HEK293 (cell line): ENCODE data around the gene EGR4.

ENCODE experiments used
- CTCF ChIA-PET: fragments of 350-600 bp; formaldehyde crosslinking; extraction: SDS; loops from one replicate; lab custom pipeline; 2021; ENCODE audit warnings: antibody characterized with exemption; lab: Yijun Ruan, JAX
- POLR2A ChIA-PET: fragments of 300-600 bp; formaldehyde crosslinking; extraction: SDS; loops from one replicate; lab custom pipeline; 2020; ENCODE audit warnings: antibody characterized with exemption, inconsistent platforms; lab: Yijun Ruan, JAX
- H3K27ac ChIP-seq: fragments of 200-500 bp; sonication (Bioruptor generic); 2 replicates; pipeline ENCODE4 v1.5.1; 2014; ENCODE audit warnings: low read depth, low read length, control low read depth, inconsistent platforms; ENCODE audit errors: extremely low read depth
- H3K36me3 ChIP-seq, 2 experiments: fragments of 200-500 bp in 1 of 2; sonication (Bioruptor generic) in 1 of 2; 1 replicate in 1 of 2; 2 replicates in 1 of 2; pipeline ENCODE4 v1.5.1; 2014 to 2017; ENCODE audit warnings: inconsistent platforms in 2 of 2, low read length in 2 of 2; ENCODE audit not compliant: control insufficient read depth in 2 of 2, insufficient read depth in 1 of 2
- H3K4me1 ChIP-seq: fragments of 200-500 bp; sonication (Bioruptor generic); 2 replicates; pipeline ENCODE4 v1.5.1; 2014; ENCODE audit warnings: mild to moderate bottlenecking, low read length, inconsistent platforms; ENCODE audit not compliant: control insufficient read depth, insufficient read depth
- H3K4me3 ChIP-seq: 2 replicates; pipeline ENCODE4 v1.5.1; 2011; ENCODE audit warnings: low read depth, mild to moderate bottlenecking, control low read depth, low read length, moderate library complexity
- H3K9me3 ChIP-seq: fragments of 200-500 bp; sonication (Bioruptor generic); 2 replicates; pipeline ENCODE4 v1.5.1; 2014; ENCODE audit warnings: low read depth, low read length, inconsistent platforms; ENCODE audit not compliant: control insufficient read depth, insufficient read depth
- MEIS1 ChIP-seq: sonication (generic); formaldehyde crosslinking; IDR thresholded peaks from 2 replicates; pipeline ENCODE4 v1.8.1; 2022; ENCODE audit warnings: missing genetic modification reagents, mild to moderate bottlenecking, borderline replicate concordance
- PRDM1 ChIP-seq: fragments of 450-650 bp; formaldehyde crosslinking; IDR thresholded peaks from 2 replicates; pipeline ENCODE4; 2016; ENCODE audit warnings: missing biosample characterization, missing genetic modification characterization
- RBAK ChIP-seq: fragments of 450-650 bp; formaldehyde crosslinking; IDR thresholded peaks from 2 replicates; pipeline ENCODE4 v1.5.1; 2016; ENCODE audit warnings: missing biosample characterization, missing genetic modification characterization
- SALL2 ChIP-seq: fragments of 450-650 bp; formaldehyde crosslinking; IDR thresholded peaks from 2 replicates; pipeline ENCODE4 v1.5.0; 2017; ENCODE audit warnings: missing biosample characterization, mild to moderate bottlenecking, missing genetic modification characterization, borderline replicate concordance
- SP3 ChIP-seq: fragments of 450-650 bp; formaldehyde crosslinking; IDR thresholded peaks from 2 replicates; pipeline ENCODE4 v1.5.1; 2016; ENCODE audit warnings: missing biosample characterization, missing genetic modification characterization
- YY1 ChIP-seq: fragments of 450-650 bp; formaldehyde crosslinking; IDR thresholded peaks from 2 replicates; pipeline ENCODE4 v1.5.1; 2018; ENCODE audit warnings: missing biosample characterization, missing genetic modification characterization
- ZBTB11 ChIP-seq: fragments of 450-650 bp; formaldehyde crosslinking; conservative IDR thresholded peaks from 2 replicates; pipeline ENCODE4 v1.5.1; 2016; ENCODE audit warnings: low read depth, missing biosample characterization, missing genetic modification characterization
- ZBTB21 ChIP-seq: fragments of 450-650 bp; formaldehyde crosslinking; IDR thresholded peaks from 2 replicates; pipeline ENCODE4 v1.5.1; 2017; ENCODE audit warnings: missing biosample characterization, missing genetic modification characterization
- ZFP3 ChIP-seq: fragments of 450-650 bp; formaldehyde crosslinking; IDR thresholded peaks from 2 replicates; pipeline ENCODE4 v1.5.1; 2016; ENCODE audit warnings: low read depth, missing biosample characterization, missing genetic modification characterization
- ZNF112 ChIP-seq: fragments of 450-650 bp; formaldehyde crosslinking; IDR thresholded peaks from 2 replicates; pipeline ENCODE4 v1.5.0; 2017; ENCODE audit warnings: missing biosample characterization, missing genetic modification characterization
- ZNF174 ChIP-seq: fragments of 450-650 bp; formaldehyde crosslinking; IDR thresholded peaks from 2 replicates; pipeline ENCODE4 v1.5.0; 2017; ENCODE audit warnings: missing biosample characterization, mild to moderate bottlenecking, missing genetic modification characterization
- ZNF214 ChIP-seq: fragments of 450-650 bp; formaldehyde crosslinking; IDR thresholded peaks from 2 replicates; pipeline ENCODE4 v1.5.1; 2017; ENCODE audit warnings: missing biosample characterization, mild to moderate bottlenecking, missing genetic modification characterization, borderline replicate concordance
- ZNF223 ChIP-seq: fragments of 450-650 bp; formaldehyde crosslinking; IDR thresholded peaks from 2 replicates; pipeline ENCODE4 v1.5.1; 2016; ENCODE audit warnings: missing biosample characterization, missing genetic modification characterization
- ZNF24 ChIP-seq: fragments of 450-650 bp; formaldehyde crosslinking; IDR thresholded peaks from 2 replicates; pipeline ENCODE4 v1.5.1; 2016; ENCODE audit warnings: missing biosample characterization, missing genetic modification characterization
- ZNF274 ChIP-seq, 2 experiments: fragments of 200-500 bp in 1 of 2; fragments of 450-650 bp in 1 of 2; sonication (Bioruptor generic) in 1 of 2; formaldehyde crosslinking in 1 of 2; IDR thresholded peaks; 2 replicates each; pipeline versions ENCODE4 v1.5.1 to v1.6.1; 2014 to 2016; ENCODE audit warnings: borderline replicate concordance in 1 of 2, inconsistent platforms in 1 of 2, low read length in 1 of 2, missing biosample characterization in 1 of 2, missing genetic modification characterization in 1 of 2
- ZNF341 ChIP-seq: fragments of 450-650 bp; formaldehyde crosslinking; IDR thresholded peaks from 2 replicates; pipeline ENCODE4; 2016; ENCODE audit warnings: low read depth, missing biosample characterization, missing genetic modification characterization
- ZNF391 ChIP-seq: fragments of 450-650 bp; formaldehyde crosslinking; IDR thresholded peaks from 2 replicates; pipeline ENCODE4 v1.5.1; 2016; ENCODE audit warnings: low read depth, missing biosample characterization, missing genetic modification characterization, borderline replicate concordance
- ZNF514 ChIP-seq: fragments of 450-650 bp; formaldehyde crosslinking; IDR thresholded peaks from 2 replicates; pipeline ENCODE4 v1.5.1; 2016; ENCODE audit warnings: missing biosample characterization, missing genetic modification characterization
- ZNF529 ChIP-seq: fragments of 450-650 bp; formaldehyde crosslinking; IDR thresholded peaks from 2 replicates; pipeline ENCODE4 v1.5.1; 2017; ENCODE audit warnings: missing genetic modification characterization, missing biosample characterization; ENCODE audit not compliant: insufficient replicate concordance
- ZNF660 ChIP-seq: fragments of 450-650 bp; IDR thresholded peaks from 2 replicates; pipeline ENCODE4 v1.5.1; 2018; ENCODE audit warnings: missing biosample characterization, mild to moderate bottlenecking, missing genetic modification characterization
- ZNF707 ChIP-seq: fragments of 450-650 bp; formaldehyde crosslinking; IDR thresholded peaks from 2 replicates; pipeline ENCODE4 v1.5.1; 2016; ENCODE audit warnings: missing biosample characterization, missing genetic modification characterization
- ZNF768 ChIP-seq: fragments of 450-650 bp; formaldehyde crosslinking; IDR thresholded peaks from 2 replicates; pipeline ENCODE4 v1.5.1; 2018; ENCODE audit warnings: missing biosample characterization, mild to moderate bottlenecking, missing genetic modification characterization
- ZNF792 ChIP-seq: fragments of 450-650 bp; formaldehyde crosslinking; IDR thresholded peaks from 2 replicates; pipeline ENCODE4 v1.5.1; 2016; ENCODE audit warnings: missing biosample characterization, missing genetic modification characterization
- TF ChIP-seq, protein P1 (sequence below): fragments of 450-650 bp; formaldehyde crosslinking; IDR thresholded peaks from 2 replicates; pipeline ENCODE4 v1.5.1; 2016; ENCODE audit warnings: missing biosample characterization, missing genetic modification characterization

EGR4 gene

DNA sequence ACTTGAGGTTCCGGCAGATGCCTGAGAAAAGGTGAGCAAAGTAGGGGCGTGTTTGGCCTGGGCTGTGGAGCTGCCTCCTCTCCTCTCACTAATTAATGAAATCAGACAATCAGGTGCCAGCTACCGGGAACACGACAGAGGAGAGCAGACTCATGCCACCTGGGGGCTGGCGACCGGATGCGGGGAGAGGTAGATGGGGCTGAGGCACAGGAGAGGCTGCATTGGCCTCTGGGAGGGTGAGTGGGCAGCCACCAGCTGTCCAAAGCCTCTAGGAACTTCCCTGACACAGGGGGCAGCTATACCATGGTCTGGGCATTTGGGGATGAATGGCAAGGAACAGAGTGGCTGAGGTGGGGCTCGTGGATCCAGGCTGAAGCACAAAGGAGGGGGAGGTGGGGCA is 34.1 kb downstream of the EGR4 start:
- H3K4me1 ChIP-seq, result no peaks in the 10 kb centered on the region
- H3K36me3 ChIP-seq, result peaks cover under 1 to 48% of the 10 kb centered on the region in 2 experiments; a peak in 2 of 3 replicates
- no peaks in the 10 kb centered on the region for H3K9me3 ChIP-seq
- no peak overlapping the region for H3K4me3 ChIP-seq
- CTCF ChIA-PET, result interaction anchor here (1.0 to 1.4 kb wide), 5 partner anchors 9 to 367 kb away, joined by 3 to 10 read pairs (median 4); no protein-coding TSS in a partner anchor
- H3K27ac ChIP-seq, result no peak overlapping the region
- no peak for TF ChIP-seq ZNF529 (tag by site-specific recombination)
- no peak for TF ChIP-seq ZNF174 (tag by site-specific recombination)
- TF ChIP-seq ZNF707 (tag by site-specific recombination), result no peak
- TF ChIP-seq YY1, result no peak
- TF ChIP-seq MEIS1, result no peak
- no peak for TF ChIP-seq ZNF341 (tag by site-specific recombination)
- POLR2A ChIA-PET, result no interaction called here

GRCh38 chr2:73258913-73259215 is 34.5 kb downstream of the EGR4 start:
- H3K36me3 ChIP-seq, result peaks cover 4 to 48% of the 10 kb centered on the region in 2 experiments; a peak in 2 of 3 replicates
- H3K9me3 ChIP-seq, result no peaks in the 10 kb centered on the region
- TF ChIP-seq PRDM1 (no peak), ZNF792 (tag by site-specific recombination) (no peak), ZNF707 (tag by site-specific recombination) (no peak), SP3 (no peak), ZFP3 (tag by site-specific recombination) (no peak), ZBTB21 (tag by site-specific recombination) (no peak), ZNF24 (tag by site-specific recombination) (no peak), SALL2 (tag by site-specific recombination) (no peak), ZNF112 (tag by site-specific recombination) (no peak), ZNF223 (tag by site-specific recombination) (no peak), ZNF529 (tag by site-specific recombination) (no peak), ZNF768 (tag by site-specific recombination) (no peak), ZNF514 (tag by site-specific recombination) (no peak)
- TF ChIP-seq, protein P1, sequence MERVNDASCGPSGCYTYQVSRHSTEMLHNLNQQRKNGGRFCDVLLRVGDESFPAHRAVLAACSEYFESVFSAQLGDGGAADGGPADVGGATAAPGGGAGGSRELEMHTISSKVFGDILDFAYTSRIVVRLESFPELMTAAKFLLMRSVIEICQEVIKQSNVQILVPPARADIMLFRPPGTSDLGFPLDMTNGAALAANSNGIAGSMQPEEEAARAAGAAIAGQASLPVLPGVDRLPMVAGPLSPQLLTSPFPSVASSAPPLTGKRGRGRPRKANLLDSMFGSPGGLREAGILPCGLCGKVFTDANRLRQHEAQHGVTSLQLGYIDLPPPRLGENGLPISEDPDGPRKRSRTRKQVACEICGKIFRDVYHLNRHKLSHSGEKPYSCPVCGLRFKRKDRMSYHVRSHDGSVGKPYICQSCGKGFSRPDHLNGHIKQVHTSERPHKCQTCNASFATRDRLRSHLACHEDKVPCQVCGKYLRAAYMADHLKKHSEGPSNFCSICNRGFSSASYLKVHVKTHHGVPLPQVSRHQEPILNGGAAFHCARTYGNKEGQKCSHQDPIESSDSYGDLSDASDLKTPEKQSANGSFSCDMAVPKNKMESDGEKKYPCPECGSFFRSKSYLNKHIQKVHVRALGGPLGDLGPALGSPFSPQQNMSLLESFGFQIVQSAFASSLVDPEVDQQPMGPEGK (tag by site-specific recombination), result no peak
- POLR2A ChIA-PET, result no interaction called here
- H3K4me3 ChIP-seq, result no peak overlapping the region
- CTCF ChIA-PET, result interaction anchor here (1.1 to 1.4 kb wide), 3 partner anchors 9 to 367 kb away, joined by 3 to 4 read pairs (median 3); no protein-coding TSS in a partner anchor
- no peaks in the 10 kb centered on the region for H3K4me1 ChIP-seq
- H3K27ac ChIP-seq, result no peak overlapping the region

- no peak overlapping the region for H3K27ac ChIP-seq
- H3K4me1 ChIP-seq, result no peaks in the 10 kb centered on the region
- H3K4me3 ChIP-seq, result no peak overlapping the region
- peaks cover 4 to 48% of the 10 kb centered on the region in 2 experiments; a peak in 2 of 3 replicates for H3K36me3 ChIP-seq
- H3K9me3 ChIP-seq, result no peaks in the 10 kb centered on the region
- ChIA-PET CTCF (interaction anchor here (1.2 to 2.6 kb wide), 3 partner anchors 9 to 31 kb away, joined by 3 to 8 read pairs (median 3); no protein-coding TSS in a partner anchor), POLR2A (interaction anchor here (1.2 to 2.7 kb wide), 3 partner anchors 17 to 24 kb away, joined by 3 to 18 read pairs (median 4); partner anchors contain the start of genes CCT7 and PRADC1)
- TF ChIP-seq ZBTB11 (tag by site-specific recombination), result no peak
- TF ChIP-seq RBAK (tag by site-specific recombination), result no peak
- no peak for TF ChIP-seq ZNF391 (tag by site-specific recombination)
- no peak for TF ChIP-seq ZNF214 (tag by site-specific recombination)
- no peak for TF ChIP-seq ZNF274 (IDR thresholded peaks at IDR 0.05; ENCODE audit: low read length)
- TF ChIP-seq ZNF274 (tag by site-specific recombination; IDR thresholded peaks at IDR 0.05; ENCODE audit: borderline replicate concordance), result no peak
- TF ChIP-seq ZNF660, result no peak
Measured at GRCh38 chr2:73258186-73258912, 35.0 kb downstream of the EGR4 start.
